ENCODE results near the gene CCR4. TPM values are rescaled to one million over a fixed set of nuclear protein-coding genes. Genes with fewer than 3 reads are reported as not detected.

Gene CCR4
- polyA plus RNA-seq, 1 donor (not counting 4 experiments of a cell fraction or from before 2014, with no cell fraction given): not detected

- dilution Hi-C loops (cut with MboI; ENCODE audit: extremely low pct_ligation_motif_present, low sequenced_read_pairs): no loop called here
- no peak for FAIRE-seq
Measured at GRCh38 chr3:32996048-32996754, 44.8 kb downstream of the CCR4 start.

GRCh38 chr3:32996755-32997091 lies 45.3 kb downstream of the CCR4 start:
- no peak overlapping the region for H3K9ac ChIP-seq (ENCODE audit: control insufficient read depth, extremely low read depth, insufficient read depth, low read length)
- H3K36me3 ChIP-seq (ENCODE audit: control insufficient read depth in 2 of 2, extremely low read depth in 1 of 2, insufficient read depth in 2 of 2, low read length in 2 of 2): peaks cover 4 to 13% of the 10 kb centered on the region in 2 experiments
- H3K27me3 ChIP-seq (ENCODE audit: control insufficient read depth, extremely low read depth, insufficient read depth, low read length): no peaks in the 10 kb centered on the region
- H3K4me1 ChIP-seq (ENCODE audit: control insufficient read depth, extremely low read depth, insufficient read depth, low read length): peaks cover 16% of the 10 kb centered on the region
- no peaks in the 10 kb centered on the region for H3K9me1 ChIP-seq (ENCODE audit: control insufficient read depth, extremely low read depth, insufficient read depth, low read length)
- dilution Hi-C loops (cut with MboI; ENCODE audit: extremely low pct_ligation_motif_present, low sequenced_read_pairs): no loop called here
- H3K4me3 ChIP-seq (ENCODE audit: control insufficient read depth in 2 of 3, extremely low read depth in 1 of 3, insufficient read depth in 2 of 3, low read depth in 1 of 3, low read length in 3 of 3): no peak overlapping the region
- no peak overlapping the region for H3K4me2 ChIP-seq (ENCODE audit: control insufficient read depth, extremely low read depth, insufficient read depth, low read depth, low read length)
- FAIRE-seq (no peak), DNase-seq (ENCODE audit: low read depth, low spot score) (no peak)
- H2AFZ ChIP-seq (ENCODE audit: control insufficient read depth, low read length): no peak overlapping the region
- no peak overlapping the region for H3K27ac ChIP-seq (ENCODE audit: control insufficient read depth, insufficient read depth, low read length)
- no peaks in the 10 kb centered on the region for H4K20me1 ChIP-seq (ENCODE audit: control insufficient read depth, extremely low read depth, insufficient read depth, low read length)
- TF ChIP-seq CTCF (optimal IDR thresholded peaks at IDR 0.05 in 1 of 3, IDR thresholded peaks at IDR 0.05 in 1 of 3, conservative IDR thresholded peaks at IDR 0.05 in 1 of 3; ENCODE audit: extremely low read depth in 1 of 3, insufficient read depth in 2 of 3, low read length in 3 of 3) (no peak), EZH2 (IDR thresholded peaks at IDR 0.05; ENCODE audit: low read length) (no peak)
- no peaks in the 10 kb centered on the region for H3K9me3 ChIP-seq (ENCODE audit: control insufficient read depth, low read depth, low read length)
- no peaks in the 10 kb centered on the region for H3K79me2 ChIP-seq (ENCODE audit: control insufficient read depth, insufficient read depth, low read length)

More at GRCh38 chr3:32996048-32996754, 44.8 kb downstream of the CCR4 start:
- H2AFZ ChIP-seq (ENCODE audit: control insufficient read depth, low read length): no peak overlapping the region
- H3K9me1 ChIP-seq (ENCODE audit: control insufficient read depth, extremely low read depth, insufficient read depth, low read length): no peaks in the 10 kb centered on the region
- no peak overlapping the region for H3K9ac ChIP-seq (ENCODE audit: control insufficient read depth, extremely low read depth, insufficient read depth, low read length)
- H3K4me2 ChIP-seq (ENCODE audit: control insufficient read depth, extremely low read depth, insufficient read depth, low read depth, low read length): no peak overlapping the region
- no peak overlapping the region for H3K27ac ChIP-seq (ENCODE audit: control insufficient read depth, insufficient read depth, low read length)
- no peaks in the 10 kb centered on the region for H3K27me3 ChIP-seq (ENCODE audit: control insufficient read depth, extremely low read depth, insufficient read depth, low read length)
- no peak overlapping the region for H3K4me3 ChIP-seq (ENCODE audit: control insufficient read depth in 2 of 3, extremely low read depth in 1 of 3, insufficient read depth in 2 of 3, low read depth in 1 of 3, low read length in 3 of 3)
- peaks cover 19% of the 10 kb centered on the region for H3K4me1 ChIP-seq (ENCODE audit: control insufficient read depth, extremely low read depth, insufficient read depth, low read length)
- H4K20me1 ChIP-seq (ENCODE audit: control insufficient read depth, extremely low read depth, insufficient read depth, low read length): no peaks in the 10 kb centered on the region
- no peaks in the 10 kb centered on the region for H3K79me2 ChIP-seq (ENCODE audit: control insufficient read depth, insufficient read depth, low read length)
- H3K9me3 ChIP-seq (ENCODE audit: control insufficient read depth, low read depth, low read length): no peaks in the 10 kb centered on the region
- H3K36me3 ChIP-seq (ENCODE audit: control insufficient read depth in 2 of 2, extremely low read depth in 1 of 2, insufficient read depth in 2 of 2, low read length in 2 of 2): peaks cover 4 to 13% of the 10 kb centered on the region in 2 experiments
- TF ChIP-seq EZH2 (IDR thresholded peaks at IDR 0.05; ENCODE audit: low read length) (no peak), CTCF (optimal IDR thresholded peaks at IDR 0.05 in 1 of 3, IDR thresholded peaks at IDR 0.05 in 1 of 3, conservative IDR thresholded peaks at IDR 0.05 in 1 of 3; ENCODE audit: extremely low read depth in 1 of 3, insufficient read depth in 2 of 3, low read length in 3 of 3) (no peak)
- DNase-seq (ENCODE audit: low read depth, low spot score): no peak

Measured in keratinocyte (primary cell).